Measurements from ENCODE around the gene CAPN15.
A peak's percentile ranks its signal among the peaks of the same experiment; 100 is the strongest.

Gene CAPN15

DNA sequence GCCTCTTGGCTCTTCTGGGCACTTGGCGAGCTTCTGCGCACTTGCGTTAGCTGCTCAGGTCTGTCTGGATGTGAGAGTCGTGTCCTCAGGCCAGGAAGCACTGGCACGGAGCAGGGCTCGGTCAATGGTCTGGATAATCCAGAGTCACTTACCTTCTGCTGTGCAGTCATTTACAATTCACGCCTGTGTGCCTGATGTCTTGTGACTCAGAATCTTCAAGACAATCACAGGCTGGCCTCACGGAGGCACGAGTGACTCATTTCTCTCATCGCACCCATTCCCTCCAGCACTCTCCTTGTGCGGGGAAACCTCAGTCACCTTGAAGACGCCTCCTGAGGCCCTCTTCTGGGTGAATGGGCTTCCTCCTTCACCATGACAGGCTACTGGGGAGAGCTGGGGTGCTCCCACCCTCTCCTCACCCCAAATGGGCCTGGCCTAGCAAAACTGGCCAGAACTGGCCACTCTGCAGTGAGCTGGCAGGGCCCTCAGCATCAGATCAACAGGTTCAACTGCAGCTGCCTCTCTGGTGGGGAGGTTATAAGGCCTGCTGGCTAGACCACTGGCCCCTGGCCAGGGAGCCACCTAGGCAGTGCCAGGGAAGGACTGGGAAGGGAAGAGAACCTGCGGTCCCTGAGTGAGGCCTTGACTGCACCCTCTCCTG is 1.9 kb upstream of the CAPN15 start:
- DNase-seq (ENCODE audit: low read depth, low spot score), result peak; percentile 66

DNA sequence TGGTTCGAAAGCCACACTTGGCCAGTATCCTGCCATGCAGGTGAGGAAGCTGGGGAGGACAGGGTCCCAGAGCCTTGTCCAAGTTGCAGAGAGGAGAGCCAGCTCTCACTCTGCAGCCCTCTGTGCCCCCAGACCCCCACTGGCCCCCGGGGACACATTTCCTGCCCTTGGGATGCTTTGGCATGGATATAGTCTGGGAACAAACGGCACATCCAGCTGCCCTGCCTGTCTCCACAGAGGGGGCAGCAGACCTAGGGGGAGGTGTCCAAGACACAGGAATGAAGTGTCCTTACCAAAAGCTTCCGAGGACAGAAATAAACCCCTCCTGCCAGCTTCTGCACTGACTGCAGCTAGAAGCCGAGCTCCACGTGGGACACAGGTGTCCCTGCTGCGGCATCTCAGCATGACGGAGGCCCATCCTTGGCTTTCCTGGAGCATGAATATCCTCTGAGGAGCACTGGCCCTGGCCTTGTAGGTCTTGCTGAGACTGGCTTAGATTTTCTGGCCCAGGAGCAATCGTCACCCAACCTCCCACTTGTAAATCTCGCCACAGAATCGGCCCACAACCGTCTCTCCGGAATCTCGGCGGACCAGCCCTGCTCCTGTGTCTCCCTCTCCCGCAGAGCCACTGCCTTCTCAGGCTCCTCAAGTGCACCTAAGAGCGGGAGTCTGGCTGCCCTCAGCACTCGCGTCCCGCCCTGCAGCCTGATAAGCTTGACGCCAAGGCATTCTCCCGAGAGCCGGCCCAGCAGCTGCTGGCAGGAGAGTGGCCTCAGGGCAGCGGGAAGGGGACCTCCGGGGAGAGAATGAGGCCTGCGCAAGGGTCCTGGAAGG is 1.1 kb upstream of the CAPN15 start:
- DNase-seq (ENCODE audit: low read depth, low spot score), result no peak

GRCh38 chr16:528111-529011 is 849 bp downstream of the CAPN15 start:
- no peak for DNase-seq (ENCODE audit: low read depth, low spot score)

DNA sequence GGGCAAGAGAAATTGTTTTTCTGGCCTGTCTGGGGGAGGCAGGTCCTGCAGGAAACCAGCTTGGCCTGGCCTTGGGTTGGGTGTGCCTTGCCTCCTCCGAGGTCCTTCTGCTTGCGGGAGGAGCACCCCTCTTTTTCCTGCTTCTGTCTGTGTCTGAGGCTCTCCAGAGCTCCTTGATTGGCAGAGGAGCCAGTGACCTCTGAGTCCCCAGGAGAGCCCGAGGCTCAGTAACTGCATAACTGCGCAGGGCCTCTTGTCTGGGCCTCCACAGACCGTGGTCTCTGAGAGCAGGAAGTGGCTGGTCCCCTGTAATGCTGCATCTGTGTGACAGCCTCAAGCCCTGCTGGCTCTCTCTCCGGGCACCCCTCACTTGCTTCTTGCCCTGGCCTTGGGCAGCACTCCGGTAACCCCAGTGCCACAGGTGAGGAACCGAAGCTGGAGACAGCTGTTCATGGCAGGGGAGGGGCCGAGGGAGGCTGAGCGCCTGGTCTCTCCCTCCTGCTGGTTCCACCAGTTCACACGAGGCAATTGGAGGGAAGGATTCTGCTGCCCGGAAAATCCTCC is 1.6 kb downstream of the CAPN15 start:
- no peak for DNase-seq (ENCODE audit: low read depth, low spot score)

DNA sequence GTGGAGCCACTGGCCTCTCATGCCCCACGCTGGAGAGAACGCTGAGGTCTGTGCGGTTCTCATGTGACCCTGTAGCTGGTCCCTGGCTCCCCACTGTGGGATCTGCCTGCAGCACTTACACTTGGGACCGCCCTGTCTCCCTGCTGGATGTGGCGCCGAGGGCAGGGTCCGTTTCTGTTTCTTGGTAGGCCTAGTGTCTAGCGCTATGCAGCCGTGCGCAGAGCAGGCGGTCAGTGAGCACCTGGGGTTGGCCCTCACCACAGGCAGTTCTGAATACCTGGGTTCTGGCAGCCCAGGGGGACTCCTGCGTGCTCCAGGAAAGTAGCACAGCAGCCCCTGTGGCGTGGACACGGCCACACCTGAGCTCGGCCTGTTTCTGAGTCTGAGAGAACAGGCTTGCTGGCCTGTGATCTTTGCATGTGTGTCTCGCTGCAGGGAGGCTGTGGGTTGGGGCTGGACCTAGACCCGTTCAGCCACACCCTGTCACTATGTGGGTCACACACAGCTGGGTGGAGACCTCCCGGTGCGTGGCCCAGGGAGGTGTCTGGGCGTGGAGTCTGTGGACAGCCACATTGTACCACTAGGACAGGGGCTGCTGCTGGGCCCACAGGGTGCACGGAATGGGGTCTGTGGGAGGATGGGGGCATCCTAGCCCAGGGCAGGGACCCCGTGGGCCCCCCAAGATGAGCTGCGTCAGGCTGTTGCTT is 2.8 kb downstream of the CAPN15 start:
- no peak for DNase-seq (ENCODE audit: low read depth, low spot score)

DNA sequence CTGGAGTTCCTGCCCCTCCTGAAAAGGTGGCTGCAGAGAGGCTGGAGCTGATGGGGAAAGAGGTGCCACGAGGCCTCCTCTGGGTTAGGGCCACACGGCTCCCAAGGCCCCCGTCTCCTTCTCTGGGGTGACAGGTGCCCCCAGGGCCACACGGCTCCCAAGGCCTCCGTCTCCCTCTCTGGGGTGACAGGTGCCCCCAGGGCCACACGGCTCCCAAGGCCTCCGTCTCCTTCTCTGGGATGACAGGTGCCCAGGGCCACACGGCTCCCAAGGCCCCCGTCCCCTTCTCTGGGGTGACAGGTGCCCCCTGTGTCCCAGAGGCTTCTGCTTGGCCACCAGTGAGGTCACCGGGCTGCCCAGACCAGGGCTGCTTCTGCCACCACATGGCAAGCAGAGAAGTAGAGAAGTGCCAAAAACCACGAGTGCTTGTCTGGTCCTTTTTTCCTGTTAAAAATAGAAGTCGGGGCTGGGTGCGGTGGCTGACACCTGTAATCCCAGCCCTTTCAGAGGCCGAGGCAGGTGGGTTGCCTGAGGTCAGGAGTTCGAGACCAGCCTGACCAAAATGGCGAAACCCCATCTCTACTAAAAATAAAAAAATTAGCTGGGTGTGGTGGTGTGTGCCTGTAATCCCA is 4.1 kb downstream of the CAPN15 start:
- DNase-seq (ENCODE audit: low read depth, low spot score), result no peak

- DNase-seq (ENCODE audit: low read depth, low spot score), result no peak
Observed at GRCh38 chr16:533391-534123, 6.0 kb downstream of the CAPN15 start.

DNA sequence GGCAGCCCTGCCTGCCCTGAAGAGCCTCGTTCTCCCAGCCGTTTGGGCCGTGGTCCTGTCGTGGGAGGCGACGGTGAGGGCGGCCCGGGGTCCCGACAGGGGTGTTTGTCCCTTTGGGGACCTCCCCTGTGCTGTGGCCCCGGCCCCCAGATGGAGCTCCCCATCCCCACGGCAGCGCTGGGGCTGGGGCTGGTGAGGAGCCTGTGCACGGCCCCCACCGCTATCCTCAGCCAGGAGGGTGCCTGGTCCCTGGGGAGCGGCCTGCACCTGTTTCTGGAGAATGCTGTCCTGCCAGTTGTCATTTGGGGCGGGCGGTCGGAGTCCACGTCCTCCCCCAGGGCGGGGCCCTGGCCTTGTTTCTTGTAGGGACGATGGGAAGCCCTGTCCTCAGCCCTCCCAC is 6.6 kb downstream of the CAPN15 start:
- no peak for DNase-seq (ENCODE audit: low read depth, low spot score)

DNA sequence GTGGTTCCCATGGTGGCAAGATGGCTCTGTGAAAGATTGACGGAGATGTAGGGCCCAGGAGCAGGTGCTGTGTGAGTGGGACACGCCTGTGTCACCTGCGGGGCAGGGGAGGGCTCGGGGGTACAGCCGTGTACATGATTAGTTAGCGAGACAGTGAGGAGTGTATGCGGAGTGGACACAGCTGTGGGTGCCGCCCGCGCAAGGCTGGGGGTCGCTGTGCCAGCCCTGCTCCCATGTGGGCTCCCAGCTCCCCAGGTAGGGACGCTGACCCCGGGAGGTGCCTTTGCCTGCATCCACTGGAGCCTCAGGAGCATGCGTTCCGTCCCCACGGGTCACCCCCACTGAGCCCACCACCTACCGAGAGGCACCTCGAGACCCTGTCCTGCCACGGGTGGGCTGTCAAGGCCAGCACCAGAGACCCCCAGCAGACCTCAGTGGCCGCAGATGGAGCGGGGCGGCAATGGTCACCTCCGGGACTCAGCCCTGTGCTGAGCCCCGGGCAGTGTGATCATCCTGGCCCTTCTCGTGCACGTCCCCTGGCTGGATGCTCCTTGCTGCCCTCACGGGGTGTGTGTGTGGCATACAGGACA is 7.4 kb downstream of the CAPN15 start:
- no peak for DNase-seq (ENCODE audit: low read depth, low spot score)

DNA sequence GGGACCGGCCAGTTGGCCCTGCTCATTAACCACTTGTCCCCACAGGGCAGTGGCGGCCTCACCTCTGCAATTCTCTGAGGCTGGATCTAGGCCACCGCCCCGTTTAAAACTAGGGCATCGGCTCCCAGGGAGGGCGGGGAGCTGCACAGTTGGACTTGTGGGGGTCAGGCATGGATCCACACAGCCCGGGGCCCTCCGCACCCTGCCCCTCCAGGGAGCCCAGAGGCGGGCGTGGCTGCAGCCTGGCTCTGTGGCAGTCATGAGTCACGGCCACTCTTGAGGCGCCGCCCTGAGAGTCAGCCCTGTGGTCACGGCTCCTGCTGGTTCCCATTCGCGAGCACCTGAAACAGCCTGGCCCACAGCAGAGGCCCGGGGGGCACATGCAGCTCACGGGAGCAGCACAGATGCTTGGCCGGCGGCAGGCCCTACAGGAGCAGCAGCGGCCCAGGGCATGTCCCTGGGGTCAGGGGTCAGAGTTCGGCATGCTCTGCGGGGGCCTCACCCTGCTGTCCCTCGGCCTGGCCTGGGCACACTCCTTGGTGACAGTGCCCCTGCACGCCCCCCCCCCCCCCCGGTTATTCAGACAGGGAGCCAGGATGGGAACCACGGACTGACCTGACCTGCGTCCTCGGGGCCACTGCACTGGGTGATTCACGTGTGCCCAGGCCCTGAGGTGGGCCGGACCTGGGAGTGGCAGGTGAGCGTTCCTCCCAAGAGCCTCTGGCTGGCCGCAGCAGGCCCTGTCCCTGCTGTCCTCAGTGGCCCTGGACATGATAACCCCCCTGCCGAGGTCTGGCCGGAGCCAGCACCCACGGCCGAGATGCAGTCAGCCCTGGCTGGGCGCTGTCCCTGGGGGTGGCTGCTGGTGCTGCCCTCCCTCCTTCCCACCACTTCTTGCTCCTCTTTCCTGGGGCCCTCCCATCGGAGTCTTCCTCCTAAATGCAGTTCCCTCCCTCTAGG is 8.2 kb downstream of the CAPN15 start:
- DNase-seq (ENCODE audit: low read depth, low spot score), result no peak

GRCh38 chr16:536746-537145 is 9.2 kb downstream of the CAPN15 start:
- DNase-seq (ENCODE audit: low read depth, low spot score), result no peak

GRCh38 chr16:537415-538335 is 10.2 kb downstream of the CAPN15 start:
- DNase-seq (ENCODE audit: low read depth, low spot score), result no peak

GRCh38 chr16:539901-540530 is 12.5 kb downstream of the CAPN15 start:
- DNase-seq (ENCODE audit: low read depth, low spot score), result no peak

- DNase-seq (ENCODE audit: low read depth, low spot score), result no peak
Observed at GRCh38 chr16:540645-541340, 13.3 kb downstream of the CAPN15 start.

DNA sequence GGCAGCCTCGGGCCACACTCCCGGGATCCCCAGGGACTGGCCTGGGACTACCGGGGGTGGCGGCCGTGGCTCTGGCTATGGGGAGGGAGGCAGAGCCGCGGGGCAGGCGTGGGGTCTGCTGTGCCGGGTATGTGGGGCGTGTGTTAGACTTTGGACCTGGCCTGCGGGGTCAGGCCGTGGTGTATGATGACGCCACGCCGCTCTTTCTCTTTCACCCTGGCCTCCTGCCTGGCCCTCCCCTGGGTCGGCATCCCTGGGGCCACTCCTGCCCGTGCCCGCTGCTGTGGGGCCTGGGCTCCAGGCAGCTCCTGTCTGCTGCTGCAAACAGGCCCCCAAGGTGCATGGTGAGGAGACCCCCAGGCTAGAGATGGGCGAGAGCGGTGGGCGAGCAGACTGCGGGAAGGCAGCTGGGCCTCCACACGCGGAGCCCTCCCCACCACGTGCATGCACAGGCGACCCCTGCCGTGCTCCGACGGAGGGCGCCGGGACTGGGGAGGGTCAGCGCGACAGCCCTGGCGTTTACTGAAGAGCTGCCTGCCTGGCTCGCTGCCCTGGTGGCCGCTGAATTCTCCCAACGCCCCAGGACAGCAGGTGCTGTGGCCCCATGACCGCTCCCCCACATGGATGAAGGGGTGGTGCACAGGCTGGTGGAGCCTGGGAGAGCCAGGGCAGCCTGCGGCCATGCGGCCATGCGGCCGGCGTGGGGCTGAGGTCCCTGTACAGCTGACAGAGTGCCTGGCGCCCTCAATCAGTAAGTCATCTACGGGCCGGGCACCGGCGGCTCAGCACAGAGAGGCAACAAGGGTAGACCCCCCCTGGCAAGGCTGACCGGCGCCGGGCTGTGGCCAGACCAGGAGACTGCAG is 16.0 kb downstream of the CAPN15 start:
- no peak for DNase-seq (ENCODE audit: low read depth, low spot score)

Data from activated naive CD8-positive, alpha-beta T cell treated with anti-CD3 and anti-CD28 coated beads, Interleukin-2, amount 50 U/mL, for 16 hours (primary cell).